H1 (cell line): Measurements from ENCODE around the gene FAM193A. TPM values are rescaled to one million over a fixed set of nuclear protein-coding genes. Genes with fewer than 3 reads are reported as not detected.
A peak's percentile ranks its signal among the peaks of the same experiment; 100 is the strongest.
"Not testable (repeated sequence)": the region's sequence is repeated elsewhere in the genome, so short reads cannot be mapped to it uniquely, and the experiment has no call there.

Experiments
- CTCF ChIA-PET: fragments of 300-600 bp; sonication (Branson Sonifier 250); formaldehyde crosslinking; loops from one replicate; lab custom pipeline; 2021; ENCODE audit not compliant: partially characterized antibody; lab: Charles Lee
- POLR2A ChIA-PET: fragments of 300-600 bp; sonication (Branson Sonifier 250); formaldehyde crosslinking; loops from one replicate; lab custom pipeline; 2021; ENCODE audit warnings: inconsistent platforms; ENCODE audit not compliant: partially characterized antibody; lab: Charles Lee
- DNase-seq, 2 experiments: peaks; one replicate each; pipeline versions ENCODE4 v3.0.0 to v3.0.0-alpha.2; 2010 to 2022; ENCODE audit warnings: low spot score in 2 of 2, low read depth in 1 of 2, mixed read lengths in 1 of 2
- FAIRE-seq: peaks from 2 replicates; lab custom pipeline; 2011; peaks lifted over from hg19 to GRCh38; lab: Jason Lieb, UNC
- H2AFZ ChIP-seq: 2 replicates; pipeline ENCODE4 v1.8.1; 2012; ENCODE audit warnings: low read length, inconsistent platforms
- H2AK5ac ChIP-seq: 2 replicates; pipeline ENCODE4 v1.6.1; 2013; ENCODE audit warnings: low read depth, low read length
- H2BK120ac ChIP-seq: replicated peaks from 2 replicates; pipeline ENCODE3; 2013; ENCODE audit warnings: low read depth, low read length, inconsistent platforms
- H2BK12ac ChIP-seq: 2 replicates; pipeline ENCODE4 v1.6.1; 2013; ENCODE audit warnings: low read depth, low read length
- H2BK15ac ChIP-seq: 2 replicates; pipeline ENCODE4 v1.6.1; 2013; ENCODE audit warnings: low read length
- H2BK20ac ChIP-seq: 2 replicates; pipeline ENCODE4 v1.6.1; 2013; ENCODE audit warnings: low read length
- H2BK5ac ChIP-seq: 2 replicates; pipeline ENCODE4 v1.6.1; 2013; ENCODE audit warnings: low read depth, low read length
- H3K14ac ChIP-seq: 2 replicates; pipeline ENCODE4 v1.6.1; 2013; ENCODE audit warnings: inconsistent platforms; ENCODE audit not compliant: insufficient read length
- H3K18ac ChIP-seq: 2 replicates; pipeline ENCODE4 v1.6.1; 2013; ENCODE audit warnings: low read length; ENCODE audit errors: extremely low read depth
- H3K23ac ChIP-seq: 2 replicates; pipeline ENCODE4 v1.6.1; 2013; ENCODE audit warnings: inconsistent platforms; ENCODE audit not compliant: insufficient read length
- H3K23me2 ChIP-seq: 2 replicates; pipeline ENCODE4 v1.6.1; 2013; ENCODE audit warnings: low read depth, low read length
- H3K27ac ChIP-seq: 2 replicates; pipeline ENCODE4 v1.6.1; 2011; ENCODE audit warnings: low read depth, low read length, inconsistent platforms
- H3K27me3 ChIP-seq, 4 experiments: replicated peaks in 1 of 4; 1 replicate in 1 of 4; 2 replicates in 3 of 4; pipeline versions ENCODE4 v1.6.1 to v1.8.1; 2011 to 2013; ENCODE audit warnings: low read length in 3 of 4, mild to moderate bottlenecking in 3 of 4, inconsistent platforms in 2 of 4, mixed read lengths in 2 of 4, moderate library complexity in 1 of 4; ENCODE audit not compliant: control insufficient read depth in 3 of 4, insufficient read depth in 3 of 4; ENCODE audit errors: extremely low read depth in 1 of 4
- H3K36me3 ChIP-seq, 4 experiments: 2 replicates each; pipeline versions ENCODE4 v1.6.1 to v1.8.1; 2011 to 2013; ENCODE audit warnings: mild to moderate bottlenecking in 4 of 4, low read length in 3 of 4, moderate library complexity in 2 of 4, control low read depth in 1 of 4, inconsistent platforms in 1 of 4; ENCODE audit not compliant: insufficient read depth in 4 of 4, control insufficient read depth in 2 of 4
- H3K4ac ChIP-seq: replicated peaks from 2 replicates; pipeline ENCODE3; 2013; ENCODE audit warnings: low read length, low read depth, mixed read lengths, inconsistent platforms; ENCODE audit not compliant: insufficient read length
- H3K4me1 ChIP-seq, 4 experiments: replicated peaks in 1 of 4; 1 replicate in 1 of 4; 2 replicates in 3 of 4; pipeline versions ENCODE4 v1.6.1 to v1.8.1; 2011 to 2013; ENCODE audit warnings: low read length in 3 of 4, inconsistent platforms in 2 of 4, mixed read lengths in 1 of 4; ENCODE audit not compliant: insufficient read depth in 4 of 4, control insufficient read depth in 3 of 4
- H3K4me2 ChIP-seq, 2 experiments: 2 replicates each; pipeline versions ENCODE4 v1.6.1 to v1.8.1; 2011 to 2013; ENCODE audit warnings: low read depth in 2 of 2, low read length in 2 of 2, control low read depth in 1 of 2, inconsistent platforms in 1 of 2, mild to moderate bottlenecking in 1 of 2; ENCODE audit not compliant: insufficient read depth in 1 of 2
- H3K4me3 ChIP-seq, 4 experiments: fragments of 200-600, 300-600 bp in 1 of 4; sonication (generic), shearing (Covaris generic), sonication (Bioruptor Twin) in 1 of 4; 2 replicates each; pipeline versions ENCODE4 v1.5.1 to v1.8.1; 2011 to 2016; ENCODE audit warnings: low read length in 4 of 4, low read depth in 3 of 4, control low read depth in 2 of 4, inconsistent platforms in 2 of 4, mild to moderate bottlenecking in 2 of 4, mixed read lengths in 1 of 4, moderate library complexity in 1 of 4; ENCODE audit not compliant: insufficient read depth in 2 of 4; ENCODE audit errors: extremely low read depth in 1 of 4
- H3K56ac ChIP-seq: replicated peaks from 2 replicates; pipeline ENCODE3; 2013; ENCODE audit warnings: low read depth, mild to moderate bottlenecking, mixed read lengths, low read length, inconsistent platforms; ENCODE audit not compliant: insufficient read length
- H3K79me1 ChIP-seq: 2 replicates; pipeline ENCODE4 v1.6.1; 2013; ENCODE audit warnings: low read depth, low read length, control low read depth
- H3K79me2 ChIP-seq, 2 experiments: 2 replicates each; pipeline versions ENCODE4 v1.6.1 to v1.8.1; 2012 to 2013; ENCODE audit warnings: low read length in 2 of 2, mild to moderate bottlenecking in 2 of 2, inconsistent platforms in 1 of 2; ENCODE audit not compliant: insufficient read depth in 2 of 2, control insufficient read depth in 1 of 2
- H3K9ac ChIP-seq, 4 experiments: replicated peaks in 1 of 4; 1 replicate in 1 of 4; 2 replicates in 3 of 4; pipeline versions ENCODE4 v1.6.1 to v1.8.1; 2011 to 2013; ENCODE audit warnings: low read depth in 3 of 4, low read length in 3 of 4, control low read depth in 2 of 4, mild to moderate bottlenecking in 2 of 4, moderate library complexity in 2 of 4, inconsistent platforms in 1 of 4; ENCODE audit errors: extremely low read depth in 1 of 4
- H3K9me3 ChIP-seq, 2 experiments: 2 replicates each; pipeline versions ENCODE4 v1.6.1 to v1.8.1; 2012 to 2013; ENCODE audit warnings: mild to moderate bottlenecking in 2 of 2, moderate library complexity in 2 of 2, control low read depth in 1 of 2, inconsistent platforms in 1 of 2, low read depth in 1 of 2, low read length in 1 of 2, mixed read lengths in 1 of 2; ENCODE audit not compliant: insufficient read depth in 2 of 2
- H4K20me1 ChIP-seq, 2 experiments: replicated peaks in 1 of 2; 2 replicates each; pipeline versions ENCODE3 to v1.8.1; 2011 to 2013; ENCODE audit warnings: inconsistent platforms in 2 of 2, low read length in 2 of 2, mild to moderate bottlenecking in 1 of 2; ENCODE audit not compliant: insufficient read depth in 2 of 2, control insufficient read depth in 1 of 2
- H4K5ac ChIP-seq: 2 replicates; pipeline ENCODE4 v1.6.1; 2013; ENCODE audit warnings: low read length, low read depth, mixed read lengths, inconsistent platforms; ENCODE audit not compliant: insufficient read length
- H4K8ac ChIP-seq: 2 replicates; pipeline ENCODE4 v1.8.0; 2013; ENCODE audit warnings: mild to moderate bottlenecking, moderate library complexity, low read length, inconsistent platforms; ENCODE audit not compliant: insufficient read depth; ENCODE audit errors: extremely low read depth
- H4K91ac ChIP-seq: replicated peaks from 2 replicates; pipeline ENCODE3; 2013; ENCODE audit warnings: low read length, mixed read lengths, inconsistent platforms; ENCODE audit not compliant: insufficient read length
- WGBS, 2 experiments: shearing (Covaris generic) in 1 of 2; methylation state at CpG; one replicate each; pipeline versions ENCODE4 v1.1.6 to v1.1.7; 2013 to 2015; ENCODE audit warnings: low lambda C conversion rate in 2 of 2, mixed read lengths in 2 of 2, inconsistent platforms in 1 of 2, low coverage in 1 of 2, missing lambda C conversion rate in 1 of 2; ENCODE audit not compliant: insufficient replicate concordance in 2 of 2, insufficient coverage in 1 of 2, insufficient read length in 1 of 2; ENCODE audit errors: extremely low coverage in 1 of 2, missing lambda C conversion rate in 1 of 2; 5-methylcytosine and 5-hydroxymethylcytosine counted together
- polyA plus RNA-seq, 7 experiments: library from polyadenylated mRNA; depleted of rRNA in 3 of 7; stranded (reverse) in 5 of 7; unstranded in 2 of 7; fragments of >200 nt in 5 of 7; fragments of 200-250 nt in 2 of 7; gene quantifications; 1 replicate in 5 of 7; 2 replicates in 1 of 7; 4 replicates in 1 of 7; pipeline versions ENCODE4 v1.2.1 to v1.2.3, GENCODE V29; 2011 to 2013; ENCODE audit warnings: missing spikeins in 2 of 7, mixed read lengths in 2 of 7
- total RNA-seq: library from RNA; stranded (reverse); fragmentation: NEBNext Ultra II Directional; extraction: Animal tissue kit (Norgen Biotek cat#: 25700); gene quantifications from 2 replicates; pipeline ENCODE4 v1.2.1, GENCODE V29; 2021

FAM193A gene
- total and polyA plus RNA-seq, 2 of the 8 experiments (the other 6 are each of a cell fraction or from before 2014, with no cell fraction given), result 8.7 to 26.2 TPM

- H4K5ac ChIP-seq, POLR2A ChIA-PET, H2BK120ac ChIP-seq, H4K91ac ChIP-seq, CTCF ChIA-PET, H3K18ac ChIP-seq, H3K23ac ChIP-seq, H2BK20ac ChIP-seq, H3K4me2 ChIP-seq, FAIRE-seq, H2BK5ac ChIP-seq, H2AK5ac ChIP-seq, H4K20me1 ChIP-seq, H3K27ac ChIP-seq, H3K27me3 ChIP-seq, H3K14ac ChIP-seq, H2AFZ ChIP-seq, H3K56ac ChIP-seq, H3K9ac ChIP-seq, H2BK12ac ChIP-seq, DNase-seq, H3K4ac ChIP-seq, H3K4me1 ChIP-seq, H3K9me3 ChIP-seq, H3K79me1 ChIP-seq, H2BK15ac ChIP-seq, H3K79me2 ChIP-seq, H3K23me2 ChIP-seq, H3K4me3 ChIP-seq, H3K36me3 ChIP-seq: not testable (repeated sequence)
- peak overlapping the region; percentile 85; the same call in 1 of the 2 replicates for H4K8ac ChIP-seq
- WGBS, 2 experiments, result 94% methylated on average over 2 of the region's 2 CpGs; no CpG with 5 or more reads in 1 of the 2 experiments
Observed at GRCh38 chr4:2738296-2738695, 201.8 kb downstream of the FAM193A start.
